ENCODE data around the gene RBM6.

DNA sequence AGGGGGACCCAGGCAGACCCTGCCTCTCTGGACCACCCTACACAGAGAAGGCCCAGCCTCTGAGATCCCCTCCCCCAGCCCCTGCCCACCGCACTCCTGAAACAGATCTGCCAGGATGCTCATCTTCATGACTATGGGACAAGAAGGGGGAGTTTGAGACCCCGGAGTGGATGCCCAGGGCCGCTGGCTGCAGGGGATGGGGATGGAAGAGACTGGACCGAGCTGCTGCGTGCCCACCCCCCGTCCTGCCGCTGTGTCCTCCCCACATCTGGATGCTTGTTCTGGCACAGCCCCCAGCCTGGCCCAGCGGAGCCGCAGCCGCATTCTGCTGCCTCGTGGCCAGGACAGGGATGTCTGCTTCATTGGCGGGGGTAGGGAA, 184.8 kb downstream of the RBM6 start:
- no peak for TF ChIP-seq EZH2 (IDR thresholded peaks at IDR 0.05; ENCODE audit: insufficient read depth, low read length)
- TF ChIP-seq, protein P1, sequence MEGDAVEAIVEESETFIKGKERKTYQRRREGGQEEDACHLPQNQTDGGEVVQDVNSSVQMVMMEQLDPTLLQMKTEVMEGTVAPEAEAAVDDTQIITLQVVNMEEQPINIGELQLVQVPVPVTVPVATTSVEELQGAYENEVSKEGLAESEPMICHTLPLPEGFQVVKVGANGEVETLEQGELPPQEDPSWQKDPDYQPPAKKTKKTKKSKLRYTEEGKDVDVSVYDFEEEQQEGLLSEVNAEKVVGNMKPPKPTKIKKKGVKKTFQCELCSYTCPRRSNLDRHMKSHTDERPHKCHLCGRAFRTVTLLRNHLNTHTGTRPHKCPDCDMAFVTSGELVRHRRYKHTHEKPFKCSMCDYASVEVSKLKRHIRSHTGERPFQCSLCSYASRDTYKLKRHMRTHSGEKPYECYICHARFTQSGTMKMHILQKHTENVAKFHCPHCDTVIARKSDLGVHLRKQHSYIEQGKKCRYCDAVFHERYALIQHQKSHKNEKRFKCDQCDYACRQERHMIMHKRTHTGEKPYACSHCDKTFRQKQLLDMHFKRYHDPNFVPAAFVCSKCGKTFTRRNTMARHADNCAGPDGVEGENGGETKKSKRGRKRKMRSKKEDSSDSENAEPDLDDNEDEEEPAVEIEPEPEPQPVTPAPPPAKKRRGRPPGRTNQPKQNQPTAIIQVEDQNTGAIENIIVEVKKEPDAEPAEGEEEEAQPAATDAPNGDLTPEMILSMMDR (IDR thresholded peaks at IDR 0.05; ENCODE audit: insufficient read depth, low read depth, low read length), result no peak

Data from astrocyte (in vitro differentiated cells and primary cell).